GM18526 (cell line): Measurements from ENCODE around the gene MBD3L2.

Experiments
- POLR2A ChIP-seq: IDR thresholded peaks from 3 replicates; pipeline ENCODE4 v1.6.1; 2011; ENCODE audit not compliant: insufficient read length; ENCODE audit errors: extremely low read depth

The MBD3L2 gene

DNA sequence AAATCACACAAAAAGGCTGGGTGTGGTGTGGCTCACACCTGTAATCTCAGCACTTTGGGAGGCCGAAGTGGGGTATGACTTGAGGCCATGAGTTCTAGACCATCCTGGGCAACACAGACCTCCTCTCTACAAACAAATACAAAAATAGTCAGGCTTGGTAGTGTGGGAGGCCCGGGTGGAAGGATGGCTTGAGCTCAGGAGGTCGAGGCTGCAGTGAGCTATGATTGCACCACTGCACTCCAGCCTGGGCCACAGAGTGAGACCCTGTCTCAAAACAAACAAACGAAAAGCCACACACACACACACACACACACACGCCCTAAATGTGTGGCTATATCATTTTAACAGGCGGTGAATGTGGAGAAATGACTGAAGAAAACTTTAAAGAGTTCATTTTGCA lies 19.5 kb downstream of the MBD3L2 start:
- no peak for TF ChIP-seq POLR2A

DNA sequence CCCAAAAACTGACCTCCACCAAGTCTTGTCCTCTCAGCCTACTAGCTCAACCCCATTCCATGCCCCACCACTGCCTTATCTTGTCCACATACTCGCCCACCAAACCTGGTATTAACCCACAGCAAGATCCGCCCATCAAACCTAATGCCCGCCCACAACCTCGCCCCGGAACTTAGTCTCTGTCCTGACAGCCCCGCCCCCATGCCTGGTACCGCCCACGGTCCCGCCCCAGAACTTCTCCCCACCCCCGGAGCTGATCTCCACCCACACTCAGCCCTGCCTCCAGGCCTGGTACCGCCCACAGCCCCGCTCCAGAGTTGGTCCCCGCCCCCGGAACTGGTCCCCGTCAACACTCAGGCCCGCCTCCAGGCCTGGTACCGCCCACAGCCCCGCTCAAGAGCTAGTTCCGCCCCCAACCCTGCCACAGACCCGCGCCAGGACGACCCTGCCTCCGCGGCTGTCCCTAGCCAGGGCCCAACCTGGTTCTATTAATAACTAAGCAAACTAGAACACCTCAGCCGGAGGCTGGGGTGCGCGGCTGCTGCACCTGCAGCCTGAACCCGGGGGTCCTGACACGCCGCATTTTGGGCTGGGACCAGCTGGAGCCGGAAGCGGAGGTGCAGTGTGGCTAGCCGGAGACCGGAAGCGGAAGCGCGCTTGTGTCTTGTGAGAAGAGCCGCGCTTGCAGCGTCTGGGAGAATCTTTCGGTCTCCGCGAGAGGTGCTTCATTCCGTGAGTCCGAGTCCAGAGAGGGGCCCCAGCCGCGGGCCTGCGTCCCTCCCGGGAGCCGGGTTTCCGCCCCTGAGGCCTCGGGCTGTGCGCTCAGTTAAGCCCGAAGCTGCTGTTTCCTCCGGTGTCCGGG lies 20.2 kb downstream of the MBD3L2 start, which contains the start of gene ZNF557:
TSS of gene ZNF557 (plus strand) at position 662 of the 862 bp plus-strand sequence. CDS start 5,372 bp downstream, outside the sequence.
- TF ChIP-seq POLR2A: peak; percentile 86

DNA sequence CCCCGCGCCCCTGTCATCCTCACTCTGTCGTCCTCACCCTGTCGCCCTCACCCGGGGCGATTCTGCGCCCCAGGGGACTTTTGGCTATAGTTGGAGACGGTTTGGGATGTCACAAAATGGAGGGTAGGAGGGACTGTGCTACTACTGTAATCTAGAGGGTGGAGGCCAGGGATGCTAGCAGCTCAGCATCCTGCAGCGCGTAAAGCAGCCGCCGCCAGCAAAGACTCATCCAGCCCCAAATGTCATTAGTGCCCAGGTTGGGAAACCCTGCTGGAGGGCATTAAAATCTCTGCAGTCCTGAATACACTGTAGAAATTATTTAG lies 20.7 kb downstream of the MBD3L2 start:
- no peak for TF ChIP-seq POLR2A

DNA sequence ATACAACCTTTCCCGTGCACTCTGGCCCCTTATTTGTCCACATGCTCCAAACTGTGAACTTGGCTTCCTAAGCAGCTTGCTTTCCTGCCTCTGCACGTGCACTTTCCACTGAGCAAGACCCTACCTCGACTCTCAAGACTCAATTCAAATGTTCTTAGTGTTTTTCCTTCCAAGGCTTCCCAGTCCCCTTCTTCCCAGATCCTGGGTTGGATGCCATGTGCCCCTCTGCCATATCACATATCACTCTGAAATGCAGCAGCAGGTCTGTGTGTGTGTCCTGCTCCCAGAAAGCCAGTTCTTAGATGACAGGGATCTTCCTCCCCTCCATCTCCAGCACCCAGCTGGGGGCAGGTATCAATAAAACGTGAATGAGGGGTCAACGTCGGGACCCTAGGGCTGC lies 23.4 kb downstream of the MBD3L2 start:
- TF ChIP-seq POLR2A: no peak

DNA sequence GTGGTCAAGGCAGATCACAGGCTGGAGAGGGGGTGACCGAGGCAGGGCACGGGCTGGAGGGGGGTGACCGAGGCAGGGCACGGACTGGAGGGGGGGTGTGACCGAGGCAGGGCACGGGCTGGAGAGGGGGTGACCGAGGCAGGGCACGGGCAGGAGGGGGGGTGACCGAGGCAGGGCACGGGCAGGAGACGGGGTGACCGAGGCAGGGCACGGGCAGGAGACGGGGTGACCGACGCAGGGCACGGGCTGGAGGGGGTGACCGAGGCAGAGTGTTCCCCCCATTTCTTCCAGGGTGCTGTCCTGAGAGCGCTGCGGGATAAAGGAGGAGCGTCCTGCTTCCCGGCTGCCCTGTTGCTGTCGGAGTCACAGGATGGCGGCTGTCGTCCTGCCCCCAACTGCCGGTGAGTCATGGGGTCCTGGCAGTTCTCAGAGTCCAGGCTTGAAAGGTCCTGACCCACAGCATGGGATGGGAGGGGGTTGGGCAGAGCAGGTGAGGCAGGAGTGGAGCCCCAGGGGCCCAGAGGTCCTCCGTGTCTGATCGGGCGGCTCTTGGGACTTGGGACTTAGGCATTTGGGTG lies 25.7 kb downstream of the MBD3L2 start:
- no peak for TF ChIP-seq POLR2A

DNA sequence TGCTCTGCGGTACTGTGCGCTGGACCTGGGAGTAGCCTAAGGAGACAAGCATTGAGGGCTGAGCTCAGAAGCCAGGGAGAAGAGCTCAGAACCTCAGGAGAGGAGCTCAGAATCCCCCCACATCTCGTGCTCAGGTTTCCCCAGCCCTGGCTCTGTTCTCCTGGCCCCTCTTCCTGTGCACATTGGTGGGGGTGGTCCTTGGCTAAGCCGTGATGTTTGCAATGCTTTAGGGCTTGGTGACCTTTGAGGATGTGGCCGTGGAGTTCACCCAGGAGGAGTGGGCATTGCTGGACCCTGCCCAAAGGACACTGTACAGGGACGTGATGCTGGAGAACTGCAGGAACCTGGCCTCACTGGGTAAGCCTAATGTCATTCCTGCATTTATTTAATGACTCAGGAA lies 27.0 kb downstream of the MBD3L2 start:
- no peak for TF ChIP-seq POLR2A

DNA sequence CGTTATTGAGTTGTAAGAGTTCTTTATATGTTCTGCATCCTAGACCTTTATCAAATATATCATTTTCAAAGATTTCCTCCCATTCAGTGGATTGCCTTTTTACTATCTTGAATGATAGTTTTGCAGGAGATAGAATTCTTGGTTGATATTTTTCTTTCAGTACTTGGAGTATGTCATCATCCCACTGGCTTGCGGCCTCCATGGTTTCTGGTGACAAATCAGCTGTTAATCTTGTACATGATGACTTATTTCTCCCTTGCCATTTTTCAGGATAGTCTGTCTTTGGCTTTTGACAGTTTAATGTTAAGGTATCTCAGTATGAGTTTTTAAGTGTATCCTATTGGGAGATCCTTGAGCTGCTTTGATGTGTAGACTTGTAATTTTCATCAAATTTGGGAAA lies 28.9 kb downstream of the MBD3L2 start:
- no peak for TF ChIP-seq POLR2A

DNA sequence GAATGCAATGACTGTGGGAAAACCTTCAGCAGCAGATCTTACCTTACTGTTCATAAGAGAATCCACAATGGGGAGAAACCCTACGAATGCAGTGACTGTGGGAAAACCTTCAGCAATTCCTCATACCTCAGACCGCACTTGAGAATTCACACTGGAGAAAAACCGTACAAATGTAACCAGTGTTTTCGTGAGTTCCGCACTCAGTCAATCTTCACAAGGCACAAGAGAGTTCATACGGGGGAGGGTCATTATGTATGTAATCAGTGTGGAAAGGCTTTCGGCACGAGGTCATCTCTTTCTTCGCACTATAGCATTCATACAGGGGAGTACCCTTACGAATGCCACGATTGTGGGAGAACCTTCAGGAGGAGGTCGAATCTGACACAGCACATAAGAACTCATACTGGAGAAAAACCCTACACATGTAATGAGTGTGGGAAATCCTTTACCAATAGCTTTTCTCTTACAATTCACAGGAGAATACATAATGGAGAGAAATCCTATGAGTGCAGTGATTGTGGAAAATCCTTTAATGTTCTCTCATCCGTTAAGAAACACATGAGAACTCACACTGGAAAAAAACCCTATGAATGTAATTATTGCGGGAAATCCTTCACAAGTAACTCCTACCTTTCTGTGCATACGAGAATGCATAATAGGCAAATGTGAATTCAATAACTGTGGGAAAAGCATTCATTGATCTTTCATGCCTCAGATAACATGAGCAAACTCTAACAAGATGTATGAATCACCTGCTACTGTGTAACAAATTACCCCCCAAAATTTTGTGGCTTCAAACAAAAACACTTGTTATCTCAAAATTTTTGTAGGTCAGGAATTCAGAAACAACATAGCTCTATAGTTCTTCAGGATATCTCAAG lies 34.2 kb downstream of the MBD3L2 start:
- no peak for TF ChIP-seq POLR2A

DNA sequence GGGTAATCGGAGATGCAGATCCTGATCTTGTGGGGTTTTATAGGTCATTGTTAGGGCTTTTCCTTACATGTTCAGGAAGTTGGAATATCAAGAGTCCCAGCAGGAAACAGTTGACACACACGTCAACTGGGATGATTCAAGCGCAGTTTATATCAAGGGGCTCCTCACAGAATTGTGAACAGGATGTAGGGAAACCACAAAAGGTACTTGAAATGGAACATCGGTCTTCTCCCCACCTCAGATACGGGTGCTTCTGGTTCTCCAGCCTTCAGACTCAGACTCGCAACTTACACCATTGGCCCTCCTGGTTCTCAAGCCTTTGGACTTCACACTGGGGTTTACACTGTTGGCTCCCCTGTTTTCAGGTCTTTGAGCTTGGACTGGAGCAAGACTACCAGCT lies 39.9 kb downstream of the MBD3L2 start:
- TF ChIP-seq POLR2A: no peak

DNA sequence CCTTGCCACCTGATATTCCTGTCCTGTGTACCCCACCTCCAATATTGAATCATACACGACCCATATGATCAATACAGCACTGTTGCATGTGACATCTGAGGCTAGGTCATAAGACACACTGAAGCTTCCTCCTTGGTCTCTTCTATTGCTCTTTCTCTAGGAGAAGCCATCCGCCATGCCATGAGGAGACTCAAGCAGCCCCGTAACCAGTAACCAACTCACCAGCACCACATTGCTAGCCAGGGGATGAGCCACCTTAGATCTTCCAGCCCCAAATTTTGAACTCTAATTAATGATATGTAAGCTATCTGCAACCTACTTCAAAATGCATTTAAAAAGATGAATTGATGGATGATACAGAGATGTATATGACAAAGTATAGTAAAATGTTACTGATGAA lies 49.0 kb downstream of the MBD3L2 start:
- no peak for TF ChIP-seq POLR2A

DNA sequence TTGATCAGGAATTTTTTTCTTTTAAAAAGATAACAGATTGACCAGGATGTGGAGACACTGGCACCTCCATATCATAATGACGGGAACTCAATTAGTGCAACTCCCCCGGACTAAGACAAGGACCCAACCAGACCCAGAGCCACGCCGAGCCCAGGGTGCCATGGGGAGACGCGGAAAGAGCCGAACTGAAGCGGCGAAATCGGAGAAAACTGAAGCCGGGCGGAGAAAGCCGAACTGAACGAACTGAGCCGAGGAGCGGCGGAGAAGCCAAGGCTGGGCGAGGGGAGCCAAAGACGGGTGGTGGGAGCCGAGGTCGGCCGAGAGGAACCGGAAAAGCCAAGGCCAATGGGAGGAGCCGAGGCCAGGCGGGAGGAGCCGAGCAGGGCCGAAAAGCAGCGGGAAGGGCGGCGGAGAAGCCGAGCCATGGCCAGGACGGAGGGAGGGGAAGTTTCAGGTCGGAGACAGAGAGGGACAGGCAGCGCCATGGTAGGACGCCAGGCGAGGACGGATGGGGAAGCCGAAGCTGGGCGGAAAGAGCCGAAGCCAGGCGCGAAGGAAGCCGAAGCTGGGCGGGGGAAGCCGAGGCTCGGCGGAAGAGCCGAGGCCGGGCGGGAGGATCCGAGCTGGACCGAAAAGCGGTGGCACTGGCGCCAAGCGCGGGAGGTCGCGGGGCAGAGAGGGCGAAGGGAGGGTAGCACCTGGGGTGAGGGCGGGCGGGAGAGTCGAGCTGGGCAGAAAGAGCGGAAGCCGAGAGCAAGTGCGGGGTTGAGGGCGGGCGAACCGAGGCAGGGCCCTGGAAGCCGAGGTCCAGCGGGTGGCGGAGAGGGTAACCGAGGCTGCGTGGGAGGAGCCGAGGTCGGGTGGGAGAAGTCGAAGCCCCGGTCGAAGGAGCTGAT lies 49.8 kb downstream of the MBD3L2 start:
- peak; percentile 70 for TF ChIP-seq POLR2A

DNA sequence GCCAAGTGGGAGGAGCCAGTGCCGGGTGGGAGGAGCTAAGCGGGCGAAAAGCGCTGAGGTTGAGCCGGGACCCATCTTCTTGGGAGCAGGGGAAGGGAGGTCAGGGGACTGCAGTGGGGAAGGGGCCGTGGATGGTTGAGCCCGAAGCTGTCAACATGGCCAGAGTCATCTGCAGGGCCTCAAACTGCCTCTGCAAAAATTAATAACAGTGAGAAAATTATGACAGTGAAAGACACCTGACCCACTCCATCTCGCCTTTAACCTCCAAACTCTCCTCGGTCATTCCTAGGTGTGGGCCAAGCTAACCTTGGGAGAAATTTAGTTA lies 50.4 kb downstream of the MBD3L2 start:
- TF ChIP-seq POLR2A: no peak
